GM18507 (cell line): ENCODE measurements around the gene PDCD10.

ENCODE experiments used
- DNase-seq: peaks from one replicate; pipeline ENCODE4 v3.0.0; 2011; ENCODE audit warnings: low read depth; ENCODE audit not compliant: insufficient read length; ENCODE audit errors: extremely low spot score
- FAIRE-seq: peaks from 2 replicates; lab custom pipeline; 2011; peaks lifted over from hg19 to GRCh38; lab: Jason Lieb, UNC

The PDCD10 gene

GRCh38 chr3:167736264-167736787 is 1.6 kb upstream of the PDCD10 start:
- no peak for DNase-seq

GRCh38 chr3:167735233-167736138 is 794 bp upstream of the PDCD10 start, which contains the start of gene SERPINI1:
TSS of gene SERPINI1 (plus strand) at chr3:167735721. CDS start at chr3:167789129, 53,408 bp downstream.
- FAIRE-seq (peak; percentile 90), DNase-seq (peak; percentile 38)

More at GRCh38 chr3:167736264-167736787, 1.6 kb upstream of the PDCD10 start:
- FAIRE-seq: no peak

GRCh38 chr3:167733961-167734497 is 663 bp downstream of the PDCD10 start:
- no peak for FAIRE-seq

GRCh38 chr3:167732313-167733065 is 2.2 kb downstream of the PDCD10 start:
- DNase-seq (no peak), FAIRE-seq (no peak)

More at GRCh38 chr3:167733961-167734497, 663 bp downstream of the PDCD10 start:
- no peak for DNase-seq

GRCh38 chr3:167731393-167731792 is 3.3 kb downstream of the PDCD10 start:
- DNase-seq: no peak
- no peak for FAIRE-seq

GRCh38 chr3:167729591-167729990 is 5.1 kb downstream of the PDCD10 start:
- FAIRE-seq (no peak), DNase-seq (no peak)

GRCh38 chr3:167728632-167729323 is 5.9 kb downstream of the PDCD10 start:
- DNase-seq: no peak
- no peak for FAIRE-seq

GRCh38 chr3:167728176-167728575 is 6.5 kb downstream of the PDCD10 start:
- no peak for DNase-seq
- FAIRE-seq: no peak

- DNase-seq (no peak), FAIRE-seq (no peak)
These were observed 10.8 kb downstream of the PDCD10 start for GRCh38 chr3:167723872-167724271.

GRCh38 chr3:167723025-167723512 is 11.6 kb downstream of the PDCD10 start:
- DNase-seq (no peak), FAIRE-seq (no peak)

GRCh38 chr3:167718582-167718981 is 16.1 kb downstream of the PDCD10 start:
- DNase-seq (no peak), FAIRE-seq (no peak)

GRCh38 chr3:167716920-167717319 is 17.8 kb downstream of the PDCD10 start:
- DNase-seq: no peak
- no peak for FAIRE-seq

- DNase-seq (no peak), FAIRE-seq (no peak)
These were observed 19.8 kb downstream of the PDCD10 start for GRCh38 chr3:167714871-167715270.

GRCh38 chr3:167712445-167712844 is 22.2 kb downstream of the PDCD10 start:
- no peak for FAIRE-seq
- DNase-seq: no peak

GRCh38 chr3:167711439-167711838 is 23.3 kb downstream of the PDCD10 start:
- FAIRE-seq: no peak

GRCh38 chr3:167710552-167710951 is 24.1 kb downstream of the PDCD10 start:
- FAIRE-seq: no peak
- no peak for DNase-seq

More at GRCh38 chr3:167711439-167711838, 23.3 kb downstream of the PDCD10 start:
- DNase-seq: no peak

- DNase-seq: no peak
- FAIRE-seq: no peak
These were observed 25.0 kb downstream of the PDCD10 start for GRCh38 chr3:167709690-167710089.

- no peak for DNase-seq
- no peak for FAIRE-seq
These were observed 28.9 kb downstream of the PDCD10 start for GRCh38 chr3:167705840-167706239.

GRCh38 chr3:167700926-167701325 is 33.8 kb downstream of the PDCD10 start:
- FAIRE-seq: no peak
- DNase-seq: no peak
